Transverse colon (tissue), 4 donors: ENCODE results near the gene SPIRE1. TPM values are rescaled to one million over a fixed set of nuclear protein-coding genes. Genes with fewer than 3 reads are reported as not detected.
"Not testable (repeated sequence)": the region's sequence is repeated elsewhere in the genome, so short reads cannot be mapped to it uniquely, and the experiment has no call there.

Experiments
- DNase-seq: peaks from one replicate; pipeline ENCODE4 v3.0.0-alpha.2; 2019
- H3K27ac ChIP-seq, 4 donors: fragments of 200-600 bp; sonication (generic); 2 replicates each; pipeline ENCODE4 v1.5.1; 2016 to 2018; ENCODE audit warnings: inconsistent platforms in 4 of 4
- H3K27me3 ChIP-seq: fragments of 200-600 bp; sonication (generic); 2 replicates; pipeline ENCODE4 v1.5.1; 2017; ENCODE audit warnings: inconsistent platforms
- H3K36me3 ChIP-seq, 4 donors: fragments of 200-600 bp; sonication (generic); 2 replicates each; pipeline ENCODE4 v1.5.1; 2017 to 2019; ENCODE audit warnings: inconsistent platforms in 4 of 4
- H3K4me1 ChIP-seq, 4 donors: fragments of 200-600 bp; sonication (generic); 2 replicates each; pipeline ENCODE4 v1.5.1; 2017 to 2020; ENCODE audit warnings: inconsistent platforms in 4 of 4
- H3K4me3 ChIP-seq, 4 donors: fragments of 200-600 bp; sonication (generic); 1 replicate in 1 of 4; 2 replicates in 3 of 4; pipeline versions ENCODE4 v1.5.1 to v1.6.1; 2017 to 2019; ENCODE audit warnings: inconsistent platforms in 4 of 4
- H3K9me3 ChIP-seq, 2 donors: fragments of 200-600 bp; sonication (generic); 2 replicates each; pipeline ENCODE4 v1.5.1; 2017 to 2019; ENCODE audit warnings: inconsistent platforms in 2 of 2
- EP300 ChIP-seq: sonication (generic); formaldehyde crosslinking; IDR thresholded peaks from one replicate; pipeline ENCODE4 v1.6.1; 2017; ENCODE audit warnings: antibody characterized with exemption, low read depth
- POLR2A ChIP-seq: fragments of 450-650 bp; IDR thresholded peaks from one replicate; pipeline ENCODE4 v1.6.1; 2016; ENCODE audit warnings: antibody characterized with exemption, mild to moderate bottlenecking, moderate library complexity
- POLR2AphosphoS5 ChIP-seq, 3 donors: sonication (generic); formaldehyde crosslinking; IDR thresholded peaks; one replicate each; pipeline ENCODE4 v1.6.1; 2016; ENCODE audit warnings: antibody characterized with exemption in 3 of 3
- WGBS, 2 donors: methylation state at CpG; one replicate each; pipeline ENCODE4 v1.1.5; 2018; ENCODE audit warnings: low coverage in 1 of 2; 5-methylcytosine and 5-hydroxymethylcytosine counted together
- in situ Hi-C, 4 donors: fragments of 200-750 bp; cut with MboI; loops; one replicate each; pipeline versions ENCODE4 v1.15.0 to v1.15.1; 2017; ENCODE audit warnings: low sequenced_read_pairs in 3 of 4, low pct_ligation_motif_present in 1 of 4, low pct_unique_long_range_greater_than_20kb in 1 of 4
- intact Hi-C: fragments of 100-400 bp; cut with DNase I; formaldehyde crosslinking; loops from one replicate; pipeline ENCODE4 v1.15.1; 2023; ENCODE audit warnings: low total_unique reads
- total RNA-seq, 4 donors: library from RNA; depleted of rRNA; stranded (reverse); fragments of >200 nt; gene quantifications; one replicate each; pipeline ENCODE4 v1.1.0, GENCODE V29; 2016
- TF ChIP-seq, protein P1 (sequence below), 5 experiments: fragments of 200-600 bp in 3 of 5; fragments of 450-650 bp in 2 of 5; sonication (generic) in 3 of 5; IDR thresholded peaks; 1 replicate in 2 of 5; 2 replicates in 3 of 5; pipeline ENCODE4 v1.5.1; 2016 to 2017; ENCODE audit warnings: antibody characterized with exemption in 5 of 5, inconsistent platforms in 3 of 5, mild to moderate bottlenecking in 2 of 5, moderate library complexity in 1 of 5

SPIRE1 gene
- total RNA-seq, 4 donors from 2014 or later = 6.0 to 7.8 (median 6.8) TPM

DNA sequence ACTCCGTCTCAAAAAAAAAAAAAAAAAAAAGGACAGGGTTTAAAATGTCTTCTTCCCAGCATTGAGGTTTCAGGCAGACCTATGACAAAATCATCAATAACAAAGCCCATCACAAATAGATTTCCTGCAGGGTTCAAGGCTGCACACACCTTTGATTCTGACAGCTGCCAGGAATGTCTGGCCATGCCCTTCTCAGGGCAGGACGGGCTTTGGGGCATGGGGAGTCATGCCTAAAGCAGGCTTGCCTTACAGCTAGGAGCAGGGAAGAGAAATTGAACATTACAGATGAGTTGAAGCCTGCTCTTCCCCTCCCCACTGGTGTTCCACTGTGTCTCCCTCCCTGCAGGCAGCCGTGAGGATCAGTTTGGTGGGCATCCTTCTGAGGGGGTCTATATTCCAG lies 246.5 kb downstream of the SPIRE1 start:
- no peaks in the 10 kb centered on the region for H3K9me3 ChIP-seq
- no peak for DNase-seq
- H3K27me3 ChIP-seq = no peaks in the 10 kb centered on the region
- in situ Hi-C loops (no loop called here), intact Hi-C loops (no loop called here)
- H3K4me3 ChIP-seq = no peak overlapping the region
- WGBS, 2 donors = 87 to 100% methylated on average over 1 to 3 of the region's 3 CpGs
- H3K27ac ChIP-seq = no peak overlapping the region
- H3K36me3 ChIP-seq = no peaks in the 10 kb centered on the region
- TF ChIP-seq POLR2A = no peak
- TF ChIP-seq EP300 = no peak
- TF ChIP-seq, protein P1, sequence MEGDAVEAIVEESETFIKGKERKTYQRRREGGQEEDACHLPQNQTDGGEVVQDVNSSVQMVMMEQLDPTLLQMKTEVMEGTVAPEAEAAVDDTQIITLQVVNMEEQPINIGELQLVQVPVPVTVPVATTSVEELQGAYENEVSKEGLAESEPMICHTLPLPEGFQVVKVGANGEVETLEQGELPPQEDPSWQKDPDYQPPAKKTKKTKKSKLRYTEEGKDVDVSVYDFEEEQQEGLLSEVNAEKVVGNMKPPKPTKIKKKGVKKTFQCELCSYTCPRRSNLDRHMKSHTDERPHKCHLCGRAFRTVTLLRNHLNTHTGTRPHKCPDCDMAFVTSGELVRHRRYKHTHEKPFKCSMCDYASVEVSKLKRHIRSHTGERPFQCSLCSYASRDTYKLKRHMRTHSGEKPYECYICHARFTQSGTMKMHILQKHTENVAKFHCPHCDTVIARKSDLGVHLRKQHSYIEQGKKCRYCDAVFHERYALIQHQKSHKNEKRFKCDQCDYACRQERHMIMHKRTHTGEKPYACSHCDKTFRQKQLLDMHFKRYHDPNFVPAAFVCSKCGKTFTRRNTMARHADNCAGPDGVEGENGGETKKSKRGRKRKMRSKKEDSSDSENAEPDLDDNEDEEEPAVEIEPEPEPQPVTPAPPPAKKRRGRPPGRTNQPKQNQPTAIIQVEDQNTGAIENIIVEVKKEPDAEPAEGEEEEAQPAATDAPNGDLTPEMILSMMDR (IDR thresholded peaks at IDR 0.05) = no peak
- TF ChIP-seq POLR2AphosphoS5 (IDR thresholded peaks at IDR 0.05) = no peak
- peaks cover 3 to 33% (median 15%) of the 10 kb centered on the region in 4 donors for H3K4me1 ChIP-seq

DNA sequence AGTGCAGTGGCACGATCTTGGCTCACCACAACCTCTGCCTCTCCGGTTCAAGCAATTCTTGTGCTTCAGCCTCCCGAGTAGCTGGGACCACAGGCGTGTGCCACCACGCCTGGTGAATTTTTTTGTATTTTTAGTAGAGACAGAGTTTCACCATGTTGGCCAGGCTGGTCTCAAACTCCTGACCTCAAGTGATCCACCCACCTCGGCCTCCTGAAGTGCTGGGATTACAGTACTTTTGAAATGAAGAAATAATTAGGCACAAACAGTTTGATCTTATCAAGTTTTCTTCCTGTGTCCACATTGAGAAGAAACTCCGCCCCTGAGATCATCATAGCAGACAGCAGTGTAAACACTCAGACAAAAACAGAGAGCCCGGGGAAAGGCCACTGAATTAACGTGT lies 247.2 kb downstream of the SPIRE1 start:
- peaks cover 3 to 34% (median 20%) of the 10 kb centered on the region in 4 donors for H3K4me1 ChIP-seq
- H3K9me3 ChIP-seq, intact Hi-C loops, H3K27me3 ChIP-seq, H3K36me3 ChIP-seq, in situ Hi-C loops, DNase-seq, H3K4me3 ChIP-seq, H3K27ac ChIP-seq: not testable (repeated sequence)
- WGBS, 2 donors = 75 to 90% methylated on average over 7 to 9 of the region's 9 CpGs

DNA sequence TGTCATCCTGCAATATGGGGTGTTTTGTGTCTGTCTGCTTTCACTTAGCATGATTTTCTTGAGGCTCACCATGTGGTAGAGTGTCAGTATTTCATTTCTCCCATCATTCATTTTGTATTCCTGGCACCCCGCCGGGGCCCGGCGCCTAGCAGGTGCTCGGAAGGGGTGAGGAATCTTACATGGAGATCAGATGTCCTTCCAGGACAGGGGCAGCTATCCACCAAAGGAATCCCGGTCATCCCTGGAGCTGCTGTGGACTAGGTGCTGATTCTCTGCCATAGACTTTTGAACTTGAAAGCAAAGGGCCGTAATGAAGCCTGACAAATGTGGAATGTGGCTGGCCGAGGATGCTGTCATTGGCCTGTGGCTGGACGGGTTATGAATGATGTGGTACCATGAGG lies 247.8 kb downstream of the SPIRE1 start:
- H3K4me3 ChIP-seq = no peak overlapping the region
- 90 to 92% methylated on average over 2 to 9 of the region's 9 CpGs for WGBS, 2 donors
- H3K27me3 ChIP-seq = no peaks in the 10 kb centered on the region
- in situ Hi-C loops (no loop called here), intact Hi-C loops (no loop called here)
- TF ChIP-seq EP300 = no peak
- TF ChIP-seq POLR2AphosphoS5 (IDR thresholded peaks at IDR 0.05) = no peak
- no peak for TF ChIP-seq POLR2A
- TF ChIP-seq, protein P1 (IDR thresholded peaks at IDR 0.05) = no peak
- H3K36me3 ChIP-seq = no peaks in the 10 kb centered on the region
- H3K4me1 ChIP-seq = peaks cover 3 to 32% (median 20%) of the 10 kb centered on the region in 4 donors
- no peak overlapping the region for H3K27ac ChIP-seq
- no peaks in the 10 kb centered on the region for H3K9me3 ChIP-seq
- no peak for DNase-seq

DNA sequence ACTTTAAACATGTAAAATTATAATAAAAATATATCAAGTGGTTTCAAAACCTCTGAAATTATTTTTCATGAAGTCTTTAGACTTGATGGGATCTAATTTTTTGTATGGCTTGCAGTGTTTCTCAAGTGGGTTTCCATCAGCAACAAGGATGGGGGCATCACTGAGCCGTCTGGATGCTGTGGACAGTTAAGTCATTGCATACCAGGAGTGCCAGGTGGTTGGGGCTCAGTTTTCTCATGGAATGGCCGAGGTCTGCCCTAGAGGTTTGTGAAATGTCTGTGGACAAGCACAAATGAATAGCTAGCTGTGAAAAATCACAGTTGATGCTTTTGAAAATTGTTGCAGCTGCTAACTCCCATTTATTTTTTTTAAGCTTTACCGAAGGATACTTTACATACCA lies 248.4 kb downstream of the SPIRE1 start:
- Histone ChIP-seq H3K36me3 (no peaks in the 10 kb centered on the region), H3K9me3 (no peaks in the 10 kb centered on the region), H3K4me3 (no peak overlapping the region), H3K4me1 (peaks cover 3 to 32% (median 20%) of the 10 kb centered on the region in 4 donors), H3K27ac (no peak overlapping the region), H3K27me3 (peaks cover 3% of the 10 kb centered on the region)
- TF ChIP-seq POLR2AphosphoS5 (IDR thresholded peaks at IDR 0.05) (no peak), EP300 (no peak), POLR2A (no peak)
- TF ChIP-seq, protein P1 (IDR thresholded peaks at IDR 0.05) = no peak
- intact Hi-C loops = no loop called here
- no peak for DNase-seq
- WGBS, 2 donors = 71 to 80% methylated on average over 1 to 3 of the region's 3 CpGs
- in situ Hi-C loops = no loop called here

DNA sequence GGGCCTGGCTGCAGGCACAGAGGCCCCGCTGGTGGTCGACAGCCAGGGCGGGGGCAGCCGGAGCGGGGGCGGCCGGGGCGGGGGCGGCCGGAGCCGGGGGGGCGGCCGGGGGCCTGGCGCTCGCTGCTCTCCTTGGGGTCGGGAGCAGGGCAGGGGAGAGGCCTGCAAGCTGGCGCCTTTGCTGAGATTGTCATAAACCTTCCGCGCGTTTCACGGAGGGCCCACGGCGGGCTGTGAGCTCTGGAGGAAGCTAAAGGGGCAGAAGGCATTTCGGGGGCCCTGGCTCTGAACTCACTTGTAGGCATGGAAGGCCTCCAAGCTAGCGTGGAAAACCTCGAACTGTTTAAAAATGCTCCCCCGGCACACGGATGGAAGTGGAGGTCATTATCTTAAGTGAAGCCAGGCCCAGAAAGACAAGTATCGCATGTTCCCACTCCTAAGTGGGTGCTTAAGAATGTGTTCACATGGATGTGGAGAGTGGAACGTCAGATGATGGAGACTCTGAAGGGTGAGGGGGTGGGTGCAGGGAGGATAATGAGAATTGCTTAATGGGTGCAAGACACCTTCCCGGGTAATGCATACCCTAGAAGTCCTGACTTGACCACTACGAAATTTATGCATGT lies 249.5 kb downstream of the SPIRE1 start:
- H3K4me1 ChIP-seq = peaks cover 3 to 32% (median 20%) of the 10 kb centered on the region in 4 donors
- peak; percentile 17 for DNase-seq
- intact Hi-C loops = no loop called here
- peak overlapping the region; percentile 33 to 64 (median 58) for H3K4me3 ChIP-seq
- no peaks in the 10 kb centered on the region for H3K36me3 ChIP-seq
- in situ Hi-C loops = no loop called here
- 20 to 44% methylated on average over 3 to 24 of the region's 32 CpGs for WGBS, 2 donors
- H3K27ac ChIP-seq = peak overlapping the region; percentile 84 to 94 (median 89)
- TF ChIP-seq, protein P1 (IDR thresholded peaks at IDR 0.05) = no peak
- TF ChIP-seq EP300 (no peak), POLR2AphosphoS5 (IDR thresholded peaks at IDR 0.05) (no peak), POLR2A (no peak)
- peaks cover 8% of the 10 kb centered on the region for H3K27me3 ChIP-seq
- no peaks in the 10 kb centered on the region for H3K9me3 ChIP-seq
